Activated gamma-delta T cell treated with Interleukin-2 at 50 U/mL for 16 hours (primary cell): ENCODE measurements around the gene LRBA.

Experiments used
- DNase-seq: peaks from one replicate; pipeline ENCODE4 v3.0.0-alpha.2; 2020

LRBA gene

GRCh38 chr4:150219841-150220240 lies 795.2 kb downstream of the LRBA start:
- no peak for DNase-seq

- no peak for DNase-seq
Observed at GRCh38 chr4:150218447-150218846, 796.6 kb downstream of the LRBA start.

DNA sequence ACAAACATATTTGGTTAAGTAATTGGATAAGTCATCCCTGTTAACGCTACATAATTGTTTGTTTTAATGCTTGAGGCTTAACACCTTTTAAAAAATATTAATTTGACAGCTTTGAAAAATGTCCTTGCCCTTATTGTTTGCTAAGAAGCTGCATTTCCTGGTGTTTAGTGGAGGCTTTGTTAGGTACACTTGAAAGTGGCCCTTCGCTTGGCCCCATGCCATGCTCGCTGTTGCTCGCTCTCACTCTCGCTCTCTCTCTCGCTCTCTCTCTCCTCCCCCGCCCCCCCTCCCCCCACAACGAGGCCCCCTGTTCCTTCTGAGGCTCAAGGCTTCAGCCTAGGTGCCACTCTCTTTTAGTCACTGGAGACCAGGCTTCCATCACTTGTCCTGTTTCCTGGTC lies 797.3 kb downstream of the LRBA start:
- no peak for DNase-seq

DNA sequence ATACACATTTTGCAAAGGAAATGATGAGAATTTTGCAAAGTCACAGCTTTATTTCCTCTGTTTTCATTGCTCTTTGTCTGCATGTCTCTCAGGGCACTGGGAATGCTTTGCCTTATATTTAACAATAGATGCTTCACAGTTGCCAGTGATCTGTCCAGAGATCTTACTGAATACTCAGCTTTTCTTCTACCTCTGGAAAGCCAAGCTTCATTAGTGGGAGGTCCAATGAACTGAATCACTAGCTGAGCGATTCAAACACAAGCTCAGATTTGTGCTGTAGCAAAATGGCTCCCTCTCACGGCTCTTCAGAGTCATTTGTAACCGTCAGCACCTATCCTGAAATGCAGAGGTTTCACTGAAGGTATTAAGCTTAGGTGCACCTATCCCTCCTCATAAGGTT lies 797.9 kb downstream of the LRBA start:
- no peak for DNase-seq

GRCh38 chr4:150216726-150217125 lies 798.4 kb downstream of the LRBA start:
- DNase-seq = no peak

GRCh38 chr4:150215601-150216000 lies 799.5 kb downstream of the LRBA start:
- DNase-seq = no peak
